Effector memory CD8-positive, alpha-beta T cell (primary cell): ENCODE results near the gene HOXA3.

ENCODE experiments used
- ATAC-seq: fragments of 150-1000 bp; cut with Tn5 transposase; replicated peaks from 2 replicates; pipeline ENCODE4 v1.10.0; 2021; ENCODE audit warnings: mild to moderate bottlenecking, moderate library complexity
- DNase-seq, 3 experiments: peaks; one replicate each; pipeline ENCODE4 v3.0.0; 2021
- H3K27ac Mint-ChIP-seq, 2 donors: one replicate each; pipeline ENCODE4 v1.8.0; 2022; ENCODE audit warnings: mild to moderate bottlenecking in 2 of 2, mixed read lengths in 2 of 2, moderate library complexity in 2 of 2
- H3K27me3 Mint-ChIP-seq, 2 donors: one replicate each; pipeline ENCODE4 v1.8.0; 2022; ENCODE audit warnings: mixed read lengths in 2 of 2
- H3K36me3 Mint-ChIP-seq: one replicate; pipeline ENCODE4 v1.8.0; 2022; ENCODE audit warnings: mild to moderate bottlenecking, moderate library complexity, mixed read lengths; ENCODE audit not compliant: insufficient read depth
- H3K4me1 Mint-ChIP-seq, 2 donors: one replicate each; pipeline ENCODE4 v1.8.0; 2022; ENCODE audit warnings: low read depth in 2 of 2, mixed read lengths in 2 of 2
- H3K4me3 Mint-ChIP-seq, 2 donors: one replicate each; pipeline ENCODE4 v1.8.0; 2022; ENCODE audit warnings: mild to moderate bottlenecking in 2 of 2, mixed read lengths in 2 of 2, moderate library complexity in 2 of 2
- H3K9me3 Mint-ChIP-seq, 2 donors: one replicate each; pipeline ENCODE4 v1.8.0; 2022; ENCODE audit warnings: mixed read lengths in 2 of 2

HOXA3 gene

DNA sequence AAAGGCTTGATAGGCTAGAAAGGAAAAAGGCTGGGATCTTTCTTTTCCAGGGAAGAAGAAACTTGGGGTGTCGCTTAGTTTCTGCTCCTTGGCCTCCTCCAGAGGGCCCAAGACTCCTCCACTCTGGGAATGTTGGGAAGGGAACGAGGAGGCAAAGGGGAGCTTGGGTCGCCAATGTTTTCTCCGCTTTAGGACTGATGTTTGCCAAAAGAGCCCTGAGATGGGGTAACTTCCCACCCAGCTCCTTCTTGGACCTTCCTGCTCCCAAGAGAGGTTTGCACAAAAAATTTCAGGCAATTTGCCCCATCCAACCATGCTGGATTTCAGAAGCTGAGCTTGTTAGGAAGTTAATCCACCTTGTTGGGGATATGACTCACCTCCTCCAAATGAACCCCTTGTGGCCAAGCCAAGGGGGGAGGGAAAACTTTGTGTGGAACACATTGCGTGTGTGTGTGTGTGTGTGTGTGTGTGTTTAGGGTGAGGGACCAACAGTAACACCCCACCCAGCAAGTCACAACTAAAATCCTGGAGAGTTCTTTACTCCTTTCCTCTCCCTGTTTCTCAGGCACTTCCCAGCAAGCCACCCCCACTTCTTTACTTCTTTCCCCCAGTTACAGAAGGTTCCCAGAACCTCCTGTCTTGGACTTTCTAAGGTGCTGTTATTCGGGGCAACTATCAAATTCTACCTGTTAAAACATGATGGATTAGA lies 41.2 kb downstream of the HOXA3 start:
- DNase-seq (no peak), ATAC-seq (no peak)
- H3K27ac Mint-ChIP-seq, result no peak overlapping the region
- H3K4me1 Mint-ChIP-seq, result no peaks in the 10 kb centered on the region
- no peak overlapping the region for H3K4me3 Mint-ChIP-seq
- no peaks in the 10 kb centered on the region for H3K36me3 Mint-ChIP-seq
- H3K27me3 Mint-ChIP-seq, result peaks cover 0 to 39% of the 10 kb centered on the region in 2 donors
- no peaks in the 10 kb centered on the region for H3K9me3 Mint-ChIP-seq

DNA sequence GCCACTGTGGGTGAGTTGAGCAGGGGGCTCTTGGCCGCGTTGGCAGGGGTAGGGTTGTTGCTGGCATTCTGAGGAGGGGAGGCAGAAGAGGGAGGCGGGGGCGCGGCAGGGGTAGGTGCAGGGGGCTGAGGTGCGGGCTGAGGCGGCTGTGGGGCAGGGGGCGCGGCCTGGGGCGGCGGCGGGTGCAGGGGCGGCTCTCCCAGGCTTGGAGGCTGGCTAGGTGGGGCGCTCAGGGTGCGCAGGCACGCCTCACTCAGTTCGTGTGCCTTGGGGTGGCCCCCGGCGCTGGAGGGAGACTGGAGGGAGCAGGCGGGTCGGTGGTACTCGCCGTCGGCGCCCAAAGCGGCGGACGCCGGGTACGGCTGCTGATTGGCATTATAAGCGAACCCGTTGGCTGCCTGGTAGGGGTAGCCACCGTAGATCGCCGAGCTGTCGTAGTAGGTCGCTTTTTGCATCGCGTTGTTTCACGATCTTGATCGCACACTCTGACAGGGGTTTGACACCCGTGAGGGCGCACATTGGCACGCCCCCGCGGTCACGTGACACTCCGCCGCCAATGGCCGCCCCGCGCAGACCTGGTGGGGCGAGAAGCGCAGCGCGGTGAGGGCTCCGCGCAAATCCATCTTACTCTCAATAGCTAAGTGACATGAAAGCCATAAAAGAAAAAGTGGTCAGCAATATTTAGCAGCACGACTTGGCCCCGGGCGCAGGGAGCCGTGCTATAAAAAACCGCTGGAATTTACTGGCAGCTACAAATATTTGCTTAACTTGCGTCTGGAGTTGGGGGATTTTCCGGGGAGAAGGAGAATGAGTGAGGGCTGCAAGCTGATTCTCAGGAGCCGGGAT lies 42.0 kb downstream of the HOXA3 start:
- no peak for ATAC-seq

DNA sequence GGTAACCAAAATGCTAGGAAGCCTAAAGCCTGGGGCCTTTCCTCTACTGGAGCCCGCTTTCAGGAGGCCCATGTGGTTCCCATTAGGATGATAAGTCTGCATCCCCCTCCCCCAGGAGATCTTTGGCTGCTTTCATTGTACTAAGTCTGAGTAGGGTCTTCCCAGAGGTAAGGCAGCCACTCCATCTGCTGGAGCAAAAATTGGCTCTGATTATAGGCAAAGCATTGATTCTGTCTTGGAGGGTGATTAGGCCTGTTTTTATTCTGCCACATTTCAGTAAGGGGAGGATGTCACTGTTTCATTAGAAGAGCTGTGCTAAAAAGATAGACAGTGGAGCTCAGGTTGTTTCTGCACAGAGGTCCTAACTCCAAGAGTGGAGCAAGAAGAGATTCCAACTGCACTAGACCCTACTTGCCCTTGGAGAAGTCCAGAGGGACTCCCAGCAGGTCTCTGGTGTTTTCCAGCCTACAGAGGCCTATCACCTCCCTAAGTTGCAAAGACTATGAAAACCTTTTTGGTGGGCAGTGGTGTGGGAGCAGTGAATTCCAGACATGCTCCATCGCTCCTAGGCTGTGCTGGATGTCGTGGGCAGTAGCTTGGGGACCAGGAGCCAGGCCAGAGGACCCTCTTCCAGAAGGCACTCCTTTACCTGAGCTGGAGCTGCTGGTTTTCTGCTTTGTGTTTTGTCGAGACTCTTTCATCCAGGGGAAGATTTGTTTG lies 42.8 kb downstream of the HOXA3 start:
- Mint-ChIP-seq H3K9me3 (no peaks in the 10 kb centered on the region), H3K27me3 (peaks cover 8 to 49% of the 10 kb centered on the region in 2 donors), H3K36me3 (peaks cover 3% of the 10 kb centered on the region), H3K4me3 (no peak overlapping the region), H3K27ac (no peak overlapping the region), H3K4me1 (no peaks in the 10 kb centered on the region)
- DNase-seq (no peak), ATAC-seq (no peak)

More for the DNA sequence above, 42.0 kb downstream of the HOXA3 start:
- no peaks in the 10 kb centered on the region for H3K4me1 Mint-ChIP-seq
- H3K27me3 Mint-ChIP-seq, result peaks cover 2 to 41% of the 10 kb centered on the region in 2 donors
- H3K36me3 Mint-ChIP-seq, result peaks cover 3% of the 10 kb centered on the region
- no peaks in the 10 kb centered on the region for H3K9me3 Mint-ChIP-seq
- no peak overlapping the region for H3K4me3 Mint-ChIP-seq
- no peak overlapping the region for H3K27ac Mint-ChIP-seq
- DNase-seq, result no peak

DNA sequence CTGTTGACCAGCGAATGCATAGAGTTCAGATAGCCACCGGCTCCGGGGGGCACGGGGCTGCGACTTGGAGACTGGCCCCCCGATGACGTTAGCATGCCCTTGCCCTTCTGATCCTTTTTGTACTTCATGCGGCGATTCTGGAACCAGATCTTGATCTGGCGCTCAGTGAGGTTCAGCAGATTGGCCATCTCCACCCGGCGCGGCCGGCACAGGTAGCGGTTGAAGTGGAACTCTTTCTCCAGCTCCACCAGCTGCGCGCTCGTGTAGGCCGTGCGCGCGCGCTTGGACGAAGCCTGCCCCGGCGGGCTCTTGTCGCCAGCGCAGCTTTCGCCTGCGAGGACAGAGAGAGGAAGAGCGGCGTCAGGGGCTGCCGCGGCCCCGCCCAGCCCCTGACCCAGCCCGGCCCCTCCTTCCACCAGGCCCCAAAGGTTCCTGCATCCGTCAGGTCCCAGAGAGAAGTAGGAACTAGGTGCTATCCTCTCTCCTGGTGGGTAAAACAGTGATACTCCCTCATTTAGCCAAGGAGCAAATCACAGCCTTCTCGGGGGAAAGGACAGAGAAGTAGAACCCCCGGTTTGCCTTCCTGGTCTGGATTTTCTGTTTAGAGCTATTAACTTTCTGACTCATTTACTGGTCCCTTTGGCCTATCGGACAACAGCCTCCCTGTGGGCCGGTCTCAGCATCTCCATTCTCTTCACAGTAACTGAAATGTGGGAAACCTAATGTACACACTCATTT lies 43.8 kb downstream of the HOXA3 start:
- Mint-ChIP-seq H3K4me1 (peaks cover 0 to 5% of the 10 kb centered on the region in 2 donors), H3K27me3 (peaks cover 19 to 59% of the 10 kb centered on the region in 2 donors), H3K4me3 (no peak overlapping the region), H3K36me3 (peaks cover 3% of the 10 kb centered on the region), H3K27ac (no peak overlapping the region), H3K9me3 (no peaks in the 10 kb centered on the region)
- ATAC-seq (no peak), DNase-seq (no peak)

DNA sequence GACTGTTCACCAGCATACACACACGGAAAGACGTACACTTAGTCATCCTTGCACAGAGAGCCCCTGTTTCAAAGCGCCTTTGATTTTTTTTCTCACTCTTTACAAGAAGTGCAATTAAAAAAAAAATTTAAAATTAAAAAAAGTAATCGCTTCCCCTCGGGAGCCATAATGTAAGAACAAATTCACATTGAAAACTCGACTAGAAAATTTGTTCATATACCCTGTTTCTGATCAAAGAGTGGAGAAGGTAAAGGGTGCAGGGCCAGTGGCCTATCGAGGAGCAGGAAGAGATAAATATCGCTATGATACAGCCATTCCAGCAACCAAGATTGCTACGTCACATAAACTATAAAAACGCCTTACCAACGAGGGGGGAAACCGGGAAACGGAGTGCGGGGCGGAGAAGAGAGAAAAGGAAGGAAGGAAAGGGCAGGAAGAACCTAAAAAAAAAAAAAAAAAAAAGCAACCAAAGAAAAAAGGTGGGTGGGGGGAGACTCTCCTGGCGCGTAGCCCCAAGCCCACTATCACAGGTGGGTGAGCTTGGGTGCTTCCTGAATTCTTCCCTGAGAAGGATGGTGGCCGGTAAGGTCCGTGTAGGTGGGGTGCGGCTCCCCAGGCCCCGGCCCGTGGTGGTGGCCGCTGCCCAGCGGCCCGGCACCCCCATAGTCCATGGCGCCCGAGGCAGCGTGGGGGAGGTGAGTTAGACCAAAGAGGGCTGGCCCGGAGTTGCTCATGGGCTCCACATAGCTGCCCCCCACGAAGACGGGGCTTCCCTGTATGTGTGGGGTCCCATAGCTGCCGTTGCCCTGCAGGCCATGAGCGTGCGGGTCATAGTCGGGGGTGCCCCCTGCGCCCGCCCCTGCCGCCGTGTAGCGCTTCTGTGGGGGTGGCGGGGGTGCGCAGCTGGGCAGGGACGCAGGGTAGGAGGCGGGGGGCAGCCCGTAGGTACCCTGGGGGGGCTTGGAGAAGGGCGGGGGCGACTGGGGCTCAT lies 44.7 kb downstream of the HOXA3 start:
- Mint-ChIP-seq H3K27ac (no peak overlapping the region), H3K27me3 (peaks cover 28 to 68% of the 10 kb centered on the region in 2 donors), H3K4me3 (no peak overlapping the region), H3K36me3 (peaks cover 3% of the 10 kb centered on the region), H3K4me1 (peaks cover 6 to 9% of the 10 kb centered on the region in 2 donors), H3K9me3 (no peaks in the 10 kb centered on the region)
- ATAC-seq (no peak), DNase-seq (no peak)

DNA sequence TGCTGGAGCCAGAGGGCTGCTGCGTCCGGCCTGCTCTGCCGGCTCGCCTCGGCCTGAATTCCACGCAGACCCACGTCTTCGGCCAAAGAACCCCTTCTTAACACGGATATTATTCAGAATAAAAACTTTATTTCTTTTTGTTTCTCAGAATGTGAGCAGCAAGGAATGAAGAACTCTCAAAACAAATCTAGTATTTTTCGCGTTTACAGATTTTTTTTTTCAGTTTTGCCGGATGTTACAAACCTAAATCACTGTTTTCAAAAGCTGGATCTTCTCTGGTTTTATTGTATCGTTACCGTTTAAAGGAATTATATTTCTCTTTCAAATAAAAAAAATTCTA lies 45.5 kb downstream of the HOXA3 start:
- Mint-ChIP-seq H3K36me3 (peaks cover 4% of the 10 kb centered on the region), H3K27ac (no peak overlapping the region), H3K9me3 (no peaks in the 10 kb centered on the region), H3K4me3 (no peak overlapping the region), H3K4me1 (peaks cover 10 to 12% of the 10 kb centered on the region in 2 donors), H3K27me3 (peaks cover 35 to 74% of the 10 kb centered on the region in 2 donors)
- DNase-seq, result no peak
- ATAC-seq, result no peak

DNA sequence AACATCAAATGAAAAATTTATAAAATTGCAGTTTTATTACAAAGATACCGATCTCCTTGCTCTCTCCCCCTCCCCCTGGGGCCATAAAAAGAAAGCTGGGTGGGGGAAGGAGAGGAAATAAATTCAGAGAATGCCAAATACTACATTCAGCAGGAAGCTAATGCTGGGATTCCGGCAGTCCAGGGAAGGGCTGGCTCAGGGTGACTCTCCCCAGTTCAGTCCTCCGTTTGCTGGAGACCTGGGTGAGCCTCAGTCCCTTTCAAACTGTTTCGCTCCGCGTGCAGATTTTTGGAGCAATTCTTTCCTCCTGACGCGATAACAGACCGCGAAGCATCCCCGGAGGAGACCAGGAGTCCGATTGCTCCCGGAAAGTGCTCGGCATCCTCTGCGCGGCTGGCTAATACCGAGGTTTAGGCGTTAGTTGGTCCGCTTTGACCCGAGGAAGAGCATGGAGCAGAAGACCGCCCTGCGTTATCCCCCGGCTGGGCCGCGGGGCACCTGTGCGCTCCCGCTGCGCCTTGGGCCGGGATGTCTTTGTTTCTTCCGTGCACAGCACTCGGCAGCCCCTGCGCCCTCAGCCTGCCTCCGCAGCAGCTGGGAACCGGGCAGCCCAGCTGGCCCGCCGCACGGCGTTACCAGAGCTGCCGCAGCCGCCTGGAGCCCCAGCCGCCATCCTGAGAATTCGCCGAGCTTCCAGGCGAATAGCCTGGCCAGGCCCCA lies 46.0 kb downstream of the HOXA3 start:
- Mint-ChIP-seq H3K36me3 (peaks cover 9% of the 10 kb centered on the region), H3K27me3 (peaks cover 41 to 74% of the 10 kb centered on the region in 2 donors), H3K4me1 (peaks cover 10 to 17% of the 10 kb centered on the region in 2 donors), H3K9me3 (no peaks in the 10 kb centered on the region), H3K27ac (no peak overlapping the region), H3K4me3 (no peak overlapping the region)
- no peak for DNase-seq
- no peak for ATAC-seq

DNA sequence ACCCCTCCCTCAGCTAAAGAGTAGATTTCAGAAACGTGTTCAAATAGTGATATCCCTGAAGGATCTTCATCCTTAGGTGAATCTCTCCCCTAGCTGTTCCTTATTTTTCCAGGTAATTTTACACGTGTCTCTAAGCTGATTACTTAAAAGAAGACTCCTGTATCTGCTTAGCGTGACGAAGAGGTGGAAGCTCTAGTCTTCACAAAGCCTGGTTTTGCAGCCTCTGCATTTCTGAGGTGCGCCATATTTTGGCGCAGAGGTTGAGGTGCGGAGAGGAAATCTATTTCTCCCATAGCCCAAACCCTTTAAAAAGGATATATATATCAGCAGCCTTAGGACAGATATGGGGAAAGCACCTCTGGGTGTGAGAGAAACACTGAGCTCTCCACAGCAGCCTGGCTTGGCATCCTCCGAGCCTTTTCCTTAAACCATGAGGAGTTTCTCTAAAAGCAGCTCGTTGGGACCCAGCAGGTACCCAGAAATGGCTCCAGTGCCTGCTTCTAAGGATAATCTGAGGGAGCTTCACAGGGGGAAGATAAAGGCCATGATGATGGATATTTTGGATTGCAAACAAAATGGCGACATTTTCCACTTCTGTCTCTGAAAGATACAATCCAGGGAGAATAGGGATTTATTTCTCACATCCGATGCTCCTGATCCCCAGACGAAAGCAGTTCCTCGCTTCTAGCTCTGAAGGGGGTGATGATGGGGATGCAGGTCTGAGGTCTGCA lies 46.9 kb downstream of the HOXA3 start:
- H3K27ac Mint-ChIP-seq, result no peak overlapping the region
- no peaks in the 10 kb centered on the region for H3K9me3 Mint-ChIP-seq
- peaks cover 10 to 19% of the 10 kb centered on the region in 2 donors for H3K4me1 Mint-ChIP-seq
- H3K36me3 Mint-ChIP-seq, result peaks cover 17% of the 10 kb centered on the region
- no peak for ATAC-seq
- no peak for DNase-seq
- no peak overlapping the region for H3K4me3 Mint-ChIP-seq
- H3K27me3 Mint-ChIP-seq, result peaks cover 46 to 76% of the 10 kb centered on the region in 2 donors

DNA sequence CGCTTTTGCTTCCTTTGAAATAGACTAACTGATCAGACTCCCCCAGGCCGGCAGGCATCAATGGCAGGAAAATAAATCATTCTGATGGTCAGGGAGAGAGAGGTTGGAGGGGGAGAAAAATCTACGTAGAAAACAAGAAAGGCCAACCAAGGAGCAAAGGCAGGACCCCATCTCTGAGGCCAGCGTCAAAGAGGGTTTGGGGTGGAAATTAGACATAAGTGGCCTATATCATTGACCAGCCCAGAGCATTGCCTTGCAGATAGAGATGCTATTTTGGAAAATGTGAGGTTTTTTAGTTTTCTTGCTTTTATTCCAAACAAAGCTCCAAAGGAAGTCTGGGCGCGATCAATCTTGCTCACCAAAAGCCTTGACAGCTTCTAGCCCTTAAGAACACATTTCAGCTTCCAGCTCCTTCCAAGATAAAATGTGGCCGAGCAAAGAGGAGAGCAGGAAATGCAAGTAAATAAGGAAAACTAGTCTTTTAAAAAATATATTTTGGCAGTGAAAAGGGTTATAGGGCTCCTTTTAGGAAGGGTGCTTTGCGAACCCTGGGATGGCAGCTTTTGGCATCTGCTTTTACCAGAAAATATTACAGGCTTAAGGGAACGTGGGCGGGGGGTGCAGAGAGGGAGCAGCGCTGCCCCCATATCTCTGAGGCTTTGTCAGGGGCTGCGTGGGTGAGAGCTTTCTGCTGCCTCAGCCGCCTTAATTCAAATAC lies 47.9 kb downstream of the HOXA3 start:
- no peak overlapping the region for H3K27ac Mint-ChIP-seq
- no peak for DNase-seq
- H3K4me1 Mint-ChIP-seq, result peaks cover 10 to 19% of the 10 kb centered on the region in 2 donors
- no peaks in the 10 kb centered on the region for H3K9me3 Mint-ChIP-seq
- peaks cover 25% of the 10 kb centered on the region for H3K36me3 Mint-ChIP-seq
- peaks cover 50 to 81% of the 10 kb centered on the region in 2 donors for H3K27me3 Mint-ChIP-seq
- no peak overlapping the region for H3K4me3 Mint-ChIP-seq
- ATAC-seq, result no peak

DNA sequence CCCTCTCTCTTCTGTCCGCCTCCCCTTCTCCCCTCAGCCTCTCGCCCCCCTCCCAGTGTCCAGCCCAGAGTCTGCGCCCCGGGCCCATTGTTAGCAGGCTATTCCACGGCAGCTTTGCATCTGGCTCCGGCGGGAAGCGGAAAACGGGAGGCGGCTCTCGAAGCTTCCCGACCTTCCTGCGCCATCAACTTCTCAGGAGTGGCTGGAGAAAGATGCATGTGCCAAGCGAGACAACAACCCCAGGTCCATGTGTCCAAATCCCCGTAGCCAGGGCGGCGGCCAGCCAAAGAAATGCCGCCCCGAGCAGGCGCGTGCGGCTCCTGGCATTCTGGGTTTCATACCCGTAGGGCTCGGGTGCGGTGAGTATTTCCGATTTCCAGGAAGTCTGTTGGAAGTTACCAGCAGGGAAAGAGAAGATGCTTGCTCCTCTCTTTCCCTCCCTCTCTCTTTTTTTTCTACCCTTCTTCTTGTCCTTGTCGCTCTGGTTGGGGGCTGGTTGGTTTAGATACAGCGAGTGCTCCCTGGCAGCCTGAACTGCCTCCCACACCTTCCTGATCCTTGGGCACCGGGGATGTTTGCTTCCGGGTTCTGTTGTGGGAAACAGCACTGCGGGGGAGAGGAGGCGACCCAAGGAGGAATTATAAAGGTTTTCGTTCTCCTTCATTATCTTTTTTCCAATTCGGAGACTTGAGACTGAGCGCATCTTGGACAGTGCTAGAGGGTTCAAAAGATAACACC lies 48.7 kb downstream of the HOXA3 start:
- peaks cover 55 to 88% of the 10 kb centered on the region in 2 donors for H3K27me3 Mint-ChIP-seq
- DNase-seq (no peak), ATAC-seq (no peak)
- H3K4me3 Mint-ChIP-seq, result peak overlapping the region in 1 of 2 donors; percentile 8
- no peaks in the 10 kb centered on the region for H3K9me3 Mint-ChIP-seq
- H3K36me3 Mint-ChIP-seq, result peaks cover 27% of the 10 kb centered on the region
- H3K27ac Mint-ChIP-seq, result no peak overlapping the region
- H3K4me1 Mint-ChIP-seq, result peaks cover 10 to 21% of the 10 kb centered on the region in 2 donors
